GM10847 (cell line): Measurements from ENCODE around the gene TAOK3.

Source experiments
- POLR2A ChIP-seq: IDR thresholded peaks from 2 replicates; pipeline ENCODE4 v1.6.1; 2011; ENCODE audit not compliant: insufficient read length; ENCODE audit errors: extremely low read depth

Gene TAOK3

DNA sequence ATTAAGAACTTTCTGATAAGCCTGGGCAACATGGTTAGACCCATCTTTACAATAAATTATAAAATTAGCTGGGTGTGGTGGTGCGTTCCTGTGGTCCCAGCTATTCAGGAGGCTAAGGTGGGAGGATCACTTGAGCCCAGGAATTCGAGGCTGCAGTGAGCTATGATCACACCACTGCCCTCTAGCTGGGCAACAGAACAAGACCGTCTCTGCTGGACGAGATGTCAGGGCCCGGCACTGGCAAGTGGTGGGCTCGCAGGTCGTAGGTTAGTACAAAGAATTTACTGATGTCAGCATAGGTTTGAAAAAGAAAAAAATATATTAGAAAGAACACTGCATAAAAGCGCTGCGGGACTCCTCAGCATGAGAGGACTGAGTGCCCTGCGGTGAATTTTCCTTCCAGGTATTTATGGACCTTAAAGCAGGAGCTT lies 253.2 kb downstream of the TAOK3 start:
- TF ChIP-seq POLR2A = no peak

DNA sequence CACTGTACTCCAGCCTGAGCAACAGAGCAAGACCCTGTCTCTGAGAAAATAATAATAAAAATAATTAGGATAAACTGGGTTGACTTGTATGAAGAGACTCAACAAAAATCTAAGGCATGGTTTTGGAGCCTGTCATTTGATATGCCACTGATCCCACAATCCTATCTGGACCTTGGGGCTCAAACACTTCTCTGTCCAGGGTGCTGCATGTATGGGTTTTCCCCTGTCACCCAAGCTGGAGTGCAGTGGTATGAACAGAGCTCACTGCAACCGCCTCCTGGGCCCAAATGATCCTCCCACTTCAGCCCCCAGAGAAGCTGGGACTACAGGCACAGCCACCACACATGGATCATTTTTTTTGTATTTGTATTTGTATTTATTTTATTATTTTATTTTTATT lies 263.6 kb downstream of the TAOK3 start:
- no peak for TF ChIP-seq POLR2A

DNA sequence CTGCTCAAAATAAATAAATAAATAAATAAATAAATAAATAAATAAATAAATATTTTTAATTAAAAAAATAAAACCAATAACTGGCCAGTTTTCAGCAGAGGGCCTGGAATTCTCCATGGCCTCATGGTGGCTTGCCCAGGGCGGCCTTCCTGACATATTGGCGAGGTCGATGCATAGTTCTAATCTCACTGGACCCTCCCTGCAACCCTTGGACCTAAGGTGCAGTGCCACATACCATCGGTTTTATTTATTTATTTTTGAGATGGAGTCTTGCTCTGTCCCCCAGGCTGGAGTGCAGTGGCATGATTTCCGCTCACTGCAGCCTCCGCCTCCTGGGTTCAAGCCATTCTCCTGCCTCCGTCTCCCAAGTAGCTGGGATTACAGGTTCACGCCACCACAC lies 265.0 kb downstream of the TAOK3 start:
- TF ChIP-seq POLR2A = no peak

DNA sequence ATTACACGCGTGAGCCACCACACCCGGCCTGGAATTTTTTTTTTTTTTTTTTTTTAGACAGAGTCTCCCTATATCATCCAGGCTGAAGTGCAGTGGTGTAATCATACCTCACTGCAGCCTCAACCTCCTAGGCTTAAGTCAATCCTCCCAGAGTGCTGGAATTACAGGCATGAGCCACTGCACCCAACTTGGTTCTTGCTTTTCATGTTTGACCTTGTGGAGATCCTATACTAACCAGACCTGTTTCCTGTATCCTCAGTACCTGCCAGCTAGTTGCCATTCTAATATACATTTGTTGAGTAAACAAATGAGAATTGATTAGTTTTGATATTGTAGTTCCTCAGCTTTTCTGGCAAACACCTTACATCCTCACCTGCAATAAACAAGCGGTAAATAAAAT lies 265.7 kb downstream of the TAOK3 start:
- no peak for TF ChIP-seq POLR2A

DNA sequence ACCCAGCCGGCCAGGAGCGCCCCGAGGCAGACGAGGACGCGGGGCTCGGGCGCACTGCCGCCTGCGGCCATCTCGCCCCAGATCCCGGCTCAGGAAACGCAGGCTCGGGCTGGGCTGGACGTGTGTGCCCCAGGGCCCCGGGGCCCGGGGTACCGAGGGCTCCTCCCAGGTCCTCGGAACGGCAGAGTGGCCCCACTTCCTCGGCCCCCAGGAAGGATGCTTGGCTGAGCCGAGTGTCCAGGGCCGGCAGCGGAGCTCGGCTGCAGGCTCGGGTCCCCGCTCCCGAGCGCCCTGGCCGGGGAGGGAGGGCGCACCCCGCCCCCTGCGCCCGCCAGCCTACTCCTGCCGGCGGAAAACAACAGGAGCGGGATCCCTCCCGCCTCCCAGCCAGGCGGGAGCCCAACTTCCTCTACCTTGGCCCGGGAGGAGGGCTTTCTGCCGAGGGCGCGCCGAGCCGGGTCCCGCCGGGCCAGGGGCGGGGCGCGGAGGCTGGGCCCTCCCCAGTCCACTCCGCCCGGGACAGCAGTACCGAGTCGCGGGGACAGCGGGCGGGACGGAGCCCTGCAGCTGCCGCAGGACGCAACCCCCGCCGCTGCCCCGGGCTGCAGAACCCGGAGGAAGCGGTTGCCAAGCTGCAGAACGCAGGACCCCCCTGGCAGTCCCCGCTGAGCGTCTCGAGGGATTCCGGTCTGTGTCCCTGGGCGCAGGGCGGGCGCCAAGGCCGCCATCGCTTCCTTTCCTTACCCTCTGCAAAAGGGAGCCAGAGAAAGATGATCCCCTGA lies 268.9 kb downstream of the TAOK3 start, which contains the start of gene VSIG10:
VSIG10 (minus strand) TSS at position 411 of the 782 bp plus-strand sequence; CDS start at position 71, 340 bp downstream.
- TF ChIP-seq POLR2A = no peak

DNA sequence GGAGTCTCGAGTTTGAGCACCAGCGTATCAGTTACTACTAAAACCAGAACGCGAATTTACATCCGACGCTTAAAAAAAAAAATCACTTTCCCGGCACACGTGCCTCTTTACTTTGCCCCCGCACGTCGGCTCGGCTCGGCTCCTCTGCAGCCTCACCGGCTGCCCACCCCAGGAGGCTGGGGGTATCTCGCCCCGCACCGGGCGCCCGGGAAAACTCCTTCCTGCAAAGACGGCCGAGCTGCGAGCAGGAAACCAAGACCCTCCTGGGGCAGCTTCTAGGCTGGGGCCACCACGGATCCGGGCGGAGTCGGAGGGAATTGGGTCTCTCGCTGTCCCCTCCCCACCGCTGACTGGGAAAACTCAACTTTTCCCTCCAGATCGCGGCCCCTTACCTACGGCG lies 269.5 kb downstream of the TAOK3 start:
- TF ChIP-seq POLR2A = no peak

DNA sequence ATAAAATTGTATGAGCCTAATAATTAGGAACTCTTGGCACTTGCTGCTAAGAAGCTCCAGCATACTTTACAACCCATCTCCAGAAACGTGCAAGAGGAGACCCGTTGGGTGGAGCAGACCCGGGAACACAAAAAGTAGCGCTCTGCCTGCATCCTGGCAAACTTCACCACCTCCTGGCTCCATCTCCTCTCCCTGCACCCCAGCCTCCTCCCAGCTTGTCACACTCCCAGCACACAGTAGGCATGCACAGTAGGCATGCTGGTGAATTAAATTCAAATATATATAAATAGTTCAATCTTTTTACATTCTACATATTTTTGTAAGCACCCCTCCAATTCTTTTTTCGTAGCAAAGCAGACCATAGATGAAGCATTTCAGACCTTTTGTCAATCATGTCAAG lies 270.1 kb downstream of the TAOK3 start:
- TF ChIP-seq POLR2A = no peak

DNA sequence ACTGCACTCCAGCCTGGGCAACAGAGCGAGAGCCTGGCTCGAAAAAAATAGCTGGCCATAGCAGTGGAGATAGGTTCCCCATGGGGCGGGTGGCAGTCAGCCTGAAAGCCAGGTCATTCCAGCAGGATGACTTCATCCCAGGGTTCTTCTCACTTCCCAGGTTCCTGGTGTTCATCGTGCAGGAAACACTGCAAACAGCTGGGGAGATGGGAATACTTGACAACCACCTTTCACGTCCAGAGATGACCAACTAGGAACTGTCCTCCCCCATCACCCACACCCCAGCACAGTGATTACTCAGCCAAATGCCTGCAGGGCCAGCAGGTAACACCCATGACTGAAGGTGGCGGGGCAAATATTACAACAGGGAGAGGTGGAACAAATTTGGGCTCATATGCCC lies 270.6 kb downstream of the TAOK3 start:
- TF ChIP-seq POLR2A = no peak

DNA sequence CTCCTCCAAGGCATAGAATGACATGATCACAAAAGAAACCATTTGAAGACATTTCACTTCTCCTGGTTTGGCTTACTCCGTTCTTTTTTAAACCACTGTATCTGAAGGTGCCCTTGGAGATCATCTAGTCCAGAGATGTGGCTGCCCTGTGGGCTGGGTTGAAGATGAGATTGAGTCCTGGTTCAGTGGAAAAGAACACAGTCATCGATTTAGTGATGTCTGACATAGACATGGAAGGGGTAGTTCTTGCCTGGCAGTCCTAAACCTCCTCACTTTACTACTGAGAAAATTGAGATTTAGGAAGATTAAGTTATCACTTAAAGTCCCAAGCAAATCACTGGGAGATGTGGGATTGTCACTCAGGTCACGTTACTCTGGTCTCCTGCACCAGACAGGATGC lies 271.7 kb downstream of the TAOK3 start:
- TF ChIP-seq POLR2A = no peak
